OCI-LY7 (cell line): Measurements from ENCODE around the gene ZNF777.

Experiments
- EZH2phosphoT487 ChIP-seq: fragments of 200-600 bp; sonication (generic); IDR thresholded peaks from 2 replicates; pipeline ENCODE4 v1.6.1; 2018; ENCODE audit warnings: low read depth, borderline replicate concordance, mild to moderate bottlenecking, mixed run types, antibody characterized with exemption, low read length, moderate library complexity, mixed read lengths
- TF ChIP-seq, protein P1 (sequence below): fragments of 200-600 bp; sonication (generic); conservative IDR thresholded peaks from 2 replicates; pipeline ENCODE4 v1.5.1; 2014; ENCODE audit warnings: mild to moderate bottlenecking, antibody characterized with exemption, low read length, moderate library complexity, mixed read lengths

DNA sequence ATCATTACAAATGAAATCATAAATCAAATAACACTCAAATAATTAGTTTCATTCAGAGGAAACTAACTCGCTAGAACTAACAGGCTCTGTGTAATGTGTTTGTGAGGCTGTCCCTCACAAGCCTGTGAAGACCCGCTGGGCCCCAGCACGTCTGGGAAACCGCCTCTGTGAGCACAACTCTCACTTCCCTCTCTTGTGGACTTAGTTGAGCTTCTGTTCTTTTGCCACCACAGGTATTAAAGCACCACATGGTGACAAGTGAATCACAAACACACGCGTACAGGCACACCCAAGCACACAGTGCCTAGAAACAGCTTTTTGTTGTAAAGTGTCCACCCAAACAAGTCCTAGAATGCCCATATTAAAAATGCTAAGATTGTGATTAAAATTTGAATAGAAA lies 51.0 kb downstream of the ZNF777 start:
- TF ChIP-seq, protein P1, sequence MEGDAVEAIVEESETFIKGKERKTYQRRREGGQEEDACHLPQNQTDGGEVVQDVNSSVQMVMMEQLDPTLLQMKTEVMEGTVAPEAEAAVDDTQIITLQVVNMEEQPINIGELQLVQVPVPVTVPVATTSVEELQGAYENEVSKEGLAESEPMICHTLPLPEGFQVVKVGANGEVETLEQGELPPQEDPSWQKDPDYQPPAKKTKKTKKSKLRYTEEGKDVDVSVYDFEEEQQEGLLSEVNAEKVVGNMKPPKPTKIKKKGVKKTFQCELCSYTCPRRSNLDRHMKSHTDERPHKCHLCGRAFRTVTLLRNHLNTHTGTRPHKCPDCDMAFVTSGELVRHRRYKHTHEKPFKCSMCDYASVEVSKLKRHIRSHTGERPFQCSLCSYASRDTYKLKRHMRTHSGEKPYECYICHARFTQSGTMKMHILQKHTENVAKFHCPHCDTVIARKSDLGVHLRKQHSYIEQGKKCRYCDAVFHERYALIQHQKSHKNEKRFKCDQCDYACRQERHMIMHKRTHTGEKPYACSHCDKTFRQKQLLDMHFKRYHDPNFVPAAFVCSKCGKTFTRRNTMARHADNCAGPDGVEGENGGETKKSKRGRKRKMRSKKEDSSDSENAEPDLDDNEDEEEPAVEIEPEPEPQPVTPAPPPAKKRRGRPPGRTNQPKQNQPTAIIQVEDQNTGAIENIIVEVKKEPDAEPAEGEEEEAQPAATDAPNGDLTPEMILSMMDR = no peak
- TF ChIP-seq EZH2phosphoT487 = no peak
